HG02763 (cell line): ENCODE measurements around the gene FREM1.

ENCODE experiments used
- ATAC-seq: cut with Tn5 transposase; IDR thresholded peaks from one replicate; pipeline ENCODE4 v1.9.1; 2021; ENCODE audit warnings: mild to moderate bottlenecking, moderate library complexity; ENCODE audit not compliant: unreplicated experiment

FREM1 gene

DNA sequence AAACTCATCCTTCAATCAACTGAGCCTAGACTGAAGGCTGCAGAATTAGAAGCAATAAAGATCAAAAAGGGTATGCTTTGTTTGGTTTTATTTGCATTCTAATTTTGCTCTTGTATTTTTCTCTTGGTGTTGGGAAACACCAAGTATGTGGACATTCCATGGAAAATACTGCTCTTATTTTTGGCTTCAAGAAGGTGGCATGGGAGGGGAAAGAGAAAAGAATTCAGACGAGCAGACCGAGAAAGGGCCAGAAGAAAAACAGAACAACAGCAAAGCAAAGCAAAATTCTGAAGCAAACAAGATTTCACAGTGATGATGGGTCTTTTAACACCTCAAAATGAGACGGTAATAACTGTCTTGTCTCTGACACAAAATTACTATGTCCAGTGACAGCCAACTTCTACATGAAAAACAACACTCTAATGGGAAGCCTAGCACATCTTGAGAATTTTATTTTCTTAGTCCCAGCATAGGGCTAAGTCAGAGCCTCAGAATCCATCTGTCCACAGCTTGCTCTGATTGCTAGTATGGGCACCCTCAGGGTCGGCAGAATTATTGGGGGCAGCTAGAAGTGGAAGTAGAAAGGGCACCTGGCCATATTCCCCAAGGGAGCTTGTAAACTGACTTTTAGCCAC, 26.8 kb downstream of the FREM1 start:
- no peak for ATAC-seq

- no peak for ATAC-seq
Measured at GRCh38 chr9:14882090-14882489, 28.1 kb downstream of the FREM1 start.

DNA sequence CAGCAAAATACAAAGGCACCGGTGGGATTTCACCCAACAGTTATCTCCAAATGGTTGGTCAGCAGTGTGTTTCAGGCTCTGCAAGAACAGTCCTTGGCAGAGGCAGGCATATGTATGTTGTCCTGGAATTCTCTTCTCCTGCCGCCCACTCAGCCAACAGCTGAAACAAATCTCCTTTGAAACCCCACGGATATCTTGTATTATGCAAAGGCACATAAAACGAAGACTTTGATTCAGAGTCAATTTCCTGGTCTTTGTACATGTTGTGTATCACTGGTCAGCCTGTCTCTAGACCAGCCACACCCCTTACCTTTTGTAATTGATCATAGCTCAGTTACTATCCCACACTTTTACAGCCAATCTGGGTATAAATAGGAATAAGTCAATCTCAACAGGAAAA, 29.2 kb downstream of the FREM1 start:
- ATAC-seq, result no peak

GRCh38 chr9:14870090-14870489, 40.1 kb downstream of the FREM1 start:
- no peak for ATAC-seq

- ATAC-seq, result no peak
Measured at GRCh38 chr9:14869671-14870070, 40.6 kb downstream of the FREM1 start.

DNA sequence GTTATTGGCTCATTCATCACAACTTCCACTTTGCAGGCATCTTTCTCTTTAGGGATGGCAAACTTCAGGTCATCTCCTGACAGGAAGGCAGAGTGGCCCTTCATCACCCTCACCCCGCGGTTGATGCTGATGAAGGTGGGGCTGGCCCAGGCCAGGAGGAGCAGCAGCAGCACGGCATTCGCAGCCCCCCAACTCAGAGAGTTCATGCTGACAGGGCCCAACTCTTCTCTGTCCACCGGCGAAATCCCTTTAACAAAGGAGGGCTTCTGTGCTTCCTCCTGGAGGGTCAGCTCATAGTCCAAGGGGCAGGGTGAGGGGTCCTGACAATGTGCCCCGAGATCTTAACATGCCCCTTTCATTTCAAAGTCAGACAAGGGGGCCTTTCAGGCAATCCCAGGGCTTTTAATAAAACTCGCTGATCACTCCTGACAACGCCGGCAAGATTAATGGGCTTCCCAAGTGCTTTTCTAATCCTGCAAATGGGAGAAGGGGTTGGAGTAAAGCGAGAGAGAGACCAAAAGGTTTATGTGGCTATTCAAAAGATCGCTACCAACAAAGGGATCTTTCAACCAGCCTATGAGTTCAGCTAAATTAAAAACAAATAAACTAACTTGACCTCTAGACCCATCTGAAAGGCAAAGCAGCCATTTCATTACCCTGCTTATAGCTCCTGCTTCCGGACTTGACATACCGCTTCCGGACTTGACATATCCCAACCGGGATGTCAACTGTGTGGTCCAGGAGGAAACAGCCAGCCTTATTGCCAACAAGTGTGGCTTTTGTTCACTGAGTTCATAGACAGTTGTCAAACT, 41.2 kb downstream of the FREM1 start:
- no peak for ATAC-seq

- ATAC-seq, result no peak
Measured at GRCh38 chr9:14868418-14868771, 41.8 kb downstream of the FREM1 start.

DNA sequence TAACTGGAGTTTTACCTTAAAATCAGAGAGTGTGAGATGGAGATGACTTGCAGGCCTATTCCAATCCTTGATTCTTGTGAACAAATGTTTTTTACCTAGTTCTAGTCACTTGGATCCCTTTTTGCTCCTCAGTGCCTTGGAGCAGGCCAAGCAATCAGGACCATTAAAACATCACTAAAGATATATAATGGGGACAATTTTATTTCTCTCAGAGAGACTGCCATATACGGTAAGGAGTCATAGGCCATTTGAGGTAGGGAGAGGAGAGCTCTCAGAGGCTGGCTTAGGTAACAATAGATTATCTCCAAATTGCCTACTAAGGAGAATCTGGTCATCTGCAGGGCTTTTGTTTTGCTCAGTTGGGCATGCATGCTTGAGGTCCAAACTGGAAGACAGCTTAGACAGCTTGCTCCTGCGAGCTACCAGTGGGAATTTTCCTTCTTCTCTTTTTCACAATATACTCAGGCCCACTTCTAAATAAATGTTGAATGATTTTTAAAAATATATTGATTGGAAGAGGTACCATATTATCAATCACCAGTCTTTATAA, 44.0 kb downstream of the FREM1 start:
- ATAC-seq, result no peak

GRCh38 chr9:14864309-14864708, 45.9 kb downstream of the FREM1 start:
- ATAC-seq, result no peak

GRCh38 chr9:14863402-14863801, 46.8 kb downstream of the FREM1 start:
- ATAC-seq, result no peak

DNA sequence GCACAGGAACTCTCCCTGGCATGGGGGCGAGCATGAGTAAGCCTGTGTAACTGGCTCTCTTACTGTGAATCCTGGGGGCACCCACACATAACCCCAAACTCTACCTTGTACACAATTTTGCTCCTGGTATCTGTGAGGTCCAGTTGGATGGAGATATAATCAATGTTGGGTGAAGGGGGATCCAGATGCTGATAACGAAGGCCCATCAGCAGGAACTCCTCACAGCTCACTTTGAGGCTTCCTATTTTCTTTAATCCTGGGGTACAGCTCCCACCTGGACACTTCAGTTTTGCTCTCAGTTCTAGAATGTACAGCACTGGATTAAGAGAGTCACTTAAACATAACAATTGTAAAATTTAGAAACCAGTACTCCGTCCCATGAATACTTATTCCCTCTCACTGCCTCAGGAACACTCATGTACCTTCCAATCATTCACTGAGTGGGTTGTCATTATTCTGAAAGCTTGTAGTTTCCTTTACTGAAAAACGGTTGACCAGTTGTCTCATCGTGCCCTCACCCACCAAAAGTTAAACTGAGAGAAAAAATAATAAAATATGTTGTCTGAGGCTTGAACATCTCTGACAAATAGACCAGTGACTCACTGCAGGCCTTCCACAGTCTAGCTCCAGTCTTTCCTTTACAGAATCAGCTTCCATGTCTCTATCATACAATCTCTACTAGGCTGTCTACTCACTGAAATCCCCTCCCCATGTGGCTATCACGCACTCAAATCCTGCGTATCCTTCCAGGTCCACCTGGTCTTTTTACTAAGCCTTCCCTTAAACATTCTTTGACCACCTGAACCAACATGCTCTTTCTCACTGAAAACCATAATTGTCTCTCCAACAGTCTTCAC, 52.6 kb downstream of the FREM1 start:
- no peak for ATAC-seq

- no peak for ATAC-seq
Measured at GRCh38 chr9:14849851-14850250, 60.4 kb downstream of the FREM1 start.

- ATAC-seq, result no peak
Measured at GRCh38 chr9:14849296-14849695, 60.9 kb downstream of the FREM1 start.

GRCh38 chr9:14846871-14847311, 63.3 kb downstream of the FREM1 start:
- peak; percentile 97 for ATAC-seq

DNA sequence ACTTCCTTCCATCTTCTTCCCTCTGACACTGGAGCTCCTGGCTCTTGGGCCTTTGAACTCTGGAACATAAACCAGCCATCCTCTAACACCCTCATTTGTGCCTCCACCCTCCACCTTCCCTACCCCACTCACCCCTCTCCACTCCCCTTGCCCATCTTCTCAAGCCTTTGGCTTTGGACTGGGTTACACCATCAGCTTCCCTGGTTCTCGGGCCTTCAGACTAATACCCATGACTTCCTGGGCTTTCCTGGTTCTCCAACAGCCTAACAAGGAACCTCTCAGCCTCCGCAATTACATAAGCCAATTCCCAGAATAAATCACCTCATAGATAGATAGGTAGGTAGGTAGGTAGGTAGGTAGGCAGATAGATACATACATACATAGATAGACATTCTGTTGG, 67.1 kb downstream of the FREM1 start:
- ATAC-seq, result no peak

- no peak for ATAC-seq
Measured at GRCh38 chr9:14842269-14842668, 68.0 kb downstream of the FREM1 start.

GRCh38 chr9:14838701-14839100, 71.5 kb downstream of the FREM1 start:
- no peak for ATAC-seq

DNA sequence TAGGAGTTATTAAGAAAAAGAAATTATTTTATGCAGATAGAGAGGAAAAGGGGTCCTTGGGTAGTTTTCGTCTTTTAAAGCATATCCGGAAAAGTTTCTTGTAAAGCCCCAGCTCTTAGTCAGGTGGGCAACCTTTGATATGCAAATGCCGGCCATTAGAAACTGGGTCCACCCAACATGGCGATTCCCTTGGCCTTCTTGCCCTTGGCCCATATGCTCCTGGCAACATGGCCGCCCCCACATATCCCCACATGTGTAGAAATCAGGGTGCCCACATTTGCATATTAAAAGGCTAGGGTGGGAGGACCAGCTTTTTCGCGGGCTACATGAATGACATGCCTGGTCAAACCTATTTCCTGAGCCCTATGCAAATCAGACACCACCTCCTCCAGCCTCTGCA, 73.3 kb downstream of the FREM1 start:
- ATAC-seq, result no peak

- ATAC-seq, result no peak
Measured at GRCh38 chr9:14831661-14832060, 78.6 kb downstream of the FREM1 start.

DNA sequence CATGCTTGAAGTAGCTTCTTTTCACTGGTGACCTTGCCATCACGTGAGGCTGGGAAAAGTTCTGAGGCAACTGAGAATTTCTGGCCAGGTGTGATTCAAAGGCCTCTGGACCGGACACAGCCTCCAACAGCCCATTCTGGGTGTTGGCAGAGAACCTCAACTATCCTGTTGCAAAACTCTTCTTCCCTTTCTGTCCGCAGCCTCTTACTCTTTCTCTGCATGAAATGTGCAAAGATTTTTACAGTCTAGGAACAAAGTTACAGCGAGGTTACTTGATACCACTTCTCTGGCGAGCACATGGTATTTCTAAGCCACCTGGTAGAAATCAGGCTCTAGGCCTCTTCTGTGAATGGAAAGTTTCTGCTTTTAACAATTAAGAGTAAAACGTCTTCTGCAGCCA, 79.2 kb downstream of the FREM1 start:
- ATAC-seq, result no peak

DNA sequence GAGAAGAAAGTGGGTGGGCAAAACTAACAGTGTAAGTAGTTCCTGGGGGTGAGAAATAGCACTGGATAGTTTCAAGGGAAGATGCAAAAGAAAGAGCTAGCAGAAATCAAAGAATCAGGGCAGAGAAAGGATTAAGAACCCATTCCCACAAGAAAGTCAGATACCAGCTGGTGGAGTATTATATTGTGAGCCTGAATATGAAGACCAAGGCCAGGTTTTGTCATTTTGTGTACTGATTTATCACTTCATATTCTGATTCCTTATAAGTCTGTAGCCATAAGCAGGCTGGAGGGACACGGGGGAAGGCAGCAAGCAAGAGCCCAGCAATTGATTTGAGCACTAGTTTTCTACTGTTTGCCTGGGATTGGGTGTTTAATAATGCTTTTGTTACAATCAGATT, 80.2 kb downstream of the FREM1 start:
- no peak for ATAC-seq
